ENCODE results near the gene RAB31.

RAB31 gene

GRCh38 chr18:9714266-9715087 lies 6.4 kb downstream of the RAB31 start:
- DNase-seq = no peak

DNA sequence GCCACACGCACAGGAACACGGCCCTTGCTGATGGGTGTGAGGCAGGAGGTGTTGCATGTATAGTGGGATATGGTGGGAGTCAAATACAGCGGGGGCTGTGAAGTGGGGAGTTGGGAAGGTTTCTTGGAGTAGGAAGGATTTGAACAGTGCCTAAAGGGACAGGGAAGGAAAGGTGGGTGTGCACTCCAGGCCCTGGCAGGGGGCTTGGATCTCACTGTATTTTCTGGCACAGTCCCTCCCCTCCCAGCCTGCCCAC lies 6.9 kb downstream of the RAB31 start:
- no peak for DNase-seq

- DNase-seq = no peak
Measured at GRCh38 chr18:9715978-9716774, 8.1 kb downstream of the RAB31 start.

- DNase-seq = no peak
Measured at GRCh38 chr18:9716780-9717563, 8.9 kb downstream of the RAB31 start.

- DNase-seq = no peak
Measured at GRCh38 chr18:9719421-9719981, 11.4 kb downstream of the RAB31 start.

GRCh38 chr18:9720327-9720726 lies 12.2 kb downstream of the RAB31 start:
- no peak for DNase-seq

DNA sequence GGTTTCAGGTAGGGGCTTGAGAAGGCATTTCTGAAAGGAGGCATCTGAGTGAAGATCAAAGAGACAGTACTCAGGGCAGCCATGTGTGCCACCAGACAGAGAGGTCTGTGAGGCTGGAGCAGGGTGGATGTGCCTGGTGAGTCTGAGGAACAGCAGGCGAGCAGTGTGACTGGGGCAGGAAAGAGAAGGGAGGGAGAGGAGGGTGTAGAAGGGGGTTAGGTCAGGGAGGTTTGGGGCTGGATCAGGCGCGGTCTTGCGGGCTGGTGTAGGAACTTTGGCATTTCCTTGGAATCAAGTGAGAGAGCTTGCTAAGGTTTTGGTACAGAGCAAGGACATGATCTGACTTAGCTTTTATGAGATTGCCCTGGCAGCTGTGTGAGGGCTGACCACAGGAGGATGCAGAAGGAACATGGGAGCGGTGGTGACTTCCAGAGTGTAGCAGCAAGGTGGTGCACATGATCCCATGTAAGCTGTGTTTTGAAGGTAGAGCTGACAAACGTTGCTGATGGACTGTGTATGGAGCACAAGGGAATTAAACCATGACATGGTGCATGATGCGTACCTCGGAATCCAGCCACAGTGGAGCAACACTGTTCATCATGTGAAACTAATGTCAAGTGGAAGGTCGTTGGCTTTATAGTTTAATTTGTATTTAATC lies 13.9 kb downstream of the RAB31 start:
- DNase-seq = no peak

DNA sequence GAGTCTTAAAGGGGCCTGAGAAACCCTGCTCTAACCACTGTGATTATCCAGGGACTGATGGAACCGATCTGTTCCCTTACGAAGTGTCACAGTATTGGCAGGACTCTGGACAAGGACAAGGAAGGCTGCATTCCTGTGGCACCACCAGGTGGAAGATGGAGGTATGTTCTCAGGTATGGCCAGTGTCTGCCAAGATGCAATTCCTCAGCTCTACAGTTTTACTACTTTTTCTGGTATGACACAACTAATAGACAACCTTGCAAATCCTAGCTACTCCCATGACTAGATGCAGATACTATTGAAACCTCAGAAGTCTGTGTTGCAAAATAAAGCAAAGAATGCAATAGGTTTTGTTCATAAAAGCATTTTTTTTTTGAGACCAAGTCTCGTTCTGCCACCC lies 14.6 kb downstream of the RAB31 start:
- no peak for DNase-seq

- DNase-seq = no peak
Measured at GRCh38 chr18:9724797-9725585, 16.9 kb downstream of the RAB31 start.

- DNase-seq = no peak
Measured at GRCh38 chr18:9726175-9726574, 18.1 kb downstream of the RAB31 start.

DNA sequence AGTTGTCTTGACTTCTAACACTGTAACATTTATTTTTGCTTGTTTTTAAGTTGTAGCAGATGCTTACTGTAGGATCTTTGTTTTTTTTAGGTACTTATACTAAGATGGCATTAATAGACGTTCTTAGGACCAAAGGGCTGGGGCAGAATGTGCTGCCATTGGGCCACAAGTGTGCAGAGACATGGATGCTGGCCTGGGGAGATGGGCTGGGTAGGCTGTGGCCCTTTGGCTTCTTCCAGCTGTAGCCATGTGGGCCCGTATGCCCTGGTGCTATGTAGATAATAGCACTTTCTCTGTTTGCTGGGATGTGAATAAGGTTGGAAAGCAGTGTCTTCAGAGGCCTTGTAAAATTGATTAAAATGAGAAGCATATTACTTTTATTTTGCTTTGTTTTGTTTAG lies 18.8 kb downstream of the RAB31 start:
- DNase-seq = no peak

GRCh38 chr18:9730786-9731185 lies 22.7 kb downstream of the RAB31 start:
- DNase-seq = no peak

DNA sequence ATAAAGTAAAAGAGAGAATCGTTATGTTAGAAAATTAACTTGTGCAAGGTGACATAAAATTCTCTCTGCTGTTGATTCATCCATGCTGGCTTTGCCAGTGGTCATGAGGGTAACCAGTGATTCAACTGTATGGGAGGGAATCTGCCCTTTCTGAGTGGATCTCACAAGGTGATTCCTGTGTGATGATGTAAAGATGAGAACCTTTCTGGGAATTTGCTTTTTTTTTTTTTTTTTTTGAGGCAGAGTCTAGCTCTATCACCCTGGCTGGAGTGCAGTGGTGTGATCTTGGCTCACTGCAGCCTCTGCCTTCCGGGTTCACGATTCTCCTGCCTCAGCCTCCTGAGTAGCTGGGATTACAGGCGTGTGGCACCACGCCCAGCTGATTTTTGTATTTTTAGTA lies 23.3 kb downstream of the RAB31 start:
- no peak for DNase-seq

GRCh38 chr18:9732031-9732430 lies 23.9 kb downstream of the RAB31 start:
- no peak for DNase-seq

- DNase-seq = no peak
Measured at GRCh38 chr18:9734189-9734588, 26.1 kb downstream of the RAB31 start.

DNA sequence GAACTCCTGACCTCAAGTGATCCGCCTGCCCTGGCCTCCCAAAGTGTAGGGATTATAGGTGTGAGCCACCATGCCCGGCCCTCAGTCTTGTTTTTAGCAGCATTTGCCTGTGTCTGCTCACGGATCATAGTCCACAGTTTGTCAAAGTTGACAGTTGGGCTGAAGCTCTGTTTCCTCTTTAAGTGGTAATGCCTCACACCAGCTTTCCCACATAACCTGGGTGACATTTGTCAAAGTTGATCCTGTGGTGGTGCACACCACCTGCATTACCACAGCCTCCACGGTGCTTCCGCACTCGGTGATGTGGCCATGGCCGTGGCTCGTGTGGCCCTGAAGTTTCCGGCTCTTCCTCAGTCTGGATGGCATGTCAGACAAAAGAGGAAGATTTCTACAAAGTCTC lies 27.1 kb downstream of the RAB31 start:
- DNase-seq = peak; percentile 43

- DNase-seq = no peak
Measured at GRCh38 chr18:9735879-9736278, 27.8 kb downstream of the RAB31 start.

DNA sequence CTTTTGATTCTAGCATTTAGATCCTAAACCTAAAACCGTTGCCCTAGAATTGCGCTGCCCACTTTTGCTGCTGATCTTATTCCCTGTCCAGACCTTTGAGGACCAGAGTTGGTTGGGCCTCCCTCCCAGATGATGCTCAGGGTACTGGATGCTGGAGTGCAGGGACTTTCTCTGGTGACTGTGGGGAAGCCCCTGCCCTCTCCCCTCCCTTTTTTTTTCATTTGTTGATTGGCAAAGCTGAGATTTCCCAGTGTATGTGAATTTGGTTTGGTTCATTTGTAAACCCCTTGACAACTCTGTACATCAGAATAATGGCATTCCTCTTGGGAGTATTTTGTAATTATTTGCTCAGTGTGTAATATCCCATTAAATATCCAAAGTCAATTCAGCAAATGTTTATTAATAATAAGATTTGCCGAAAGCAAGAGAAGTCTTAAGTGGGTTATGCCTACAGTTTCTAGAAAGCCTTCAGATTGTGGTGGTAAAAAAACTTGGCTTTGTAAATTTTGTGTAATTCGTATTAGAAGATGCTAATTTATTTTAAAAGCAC lies 28.3 kb downstream of the RAB31 start:
- DNase-seq = no peak

GRCh38 chr18:9737006-9737405 lies 28.9 kb downstream of the RAB31 start:
- no peak for DNase-seq

- peak; percentile 49 for DNase-seq
Measured at GRCh38 chr18:9737472-9738121, 29.5 kb downstream of the RAB31 start.
